ENCODE measurements around the gene DNAH7. TPM values are rescaled to one million over a fixed set of nuclear protein-coding genes. Genes with fewer than 3 reads are reported as not detected.

The DNAH7 gene
- total and polyA plus RNA-seq, 12 donors: 0.36 to 3.6 (median 1.4) TPM

DNA sequence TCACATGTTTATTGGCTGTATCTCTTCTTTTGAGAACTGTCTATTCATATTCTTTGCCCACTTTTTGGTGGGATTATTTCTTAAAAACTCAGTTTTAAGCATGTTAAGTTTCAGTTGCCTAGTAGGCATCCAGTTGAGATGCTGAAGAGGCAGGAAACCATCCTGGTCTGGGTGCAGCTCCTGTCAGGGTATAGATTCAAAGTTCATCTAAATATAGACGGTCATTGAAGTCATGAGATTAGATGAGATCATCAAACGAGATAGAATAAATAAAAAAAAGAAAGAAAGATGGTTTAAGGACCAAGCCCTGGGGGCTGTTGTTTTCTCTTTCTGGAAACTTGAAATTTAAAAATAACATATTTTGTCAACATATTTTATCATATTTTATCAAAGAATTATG is 9.2 kb upstream of the DNAH7 start:
- H3K4me1 ChIP-seq (replicated peaks in 1 of 2): peaks cover 14 to 34% of the 10 kb centered on the region in 2 donors
- no peak for DNase-seq
- TF ChIP-seq POLR2A (IDR thresholded peaks at IDR 0.05): no peak
- TF ChIP-seq, protein P1, sequence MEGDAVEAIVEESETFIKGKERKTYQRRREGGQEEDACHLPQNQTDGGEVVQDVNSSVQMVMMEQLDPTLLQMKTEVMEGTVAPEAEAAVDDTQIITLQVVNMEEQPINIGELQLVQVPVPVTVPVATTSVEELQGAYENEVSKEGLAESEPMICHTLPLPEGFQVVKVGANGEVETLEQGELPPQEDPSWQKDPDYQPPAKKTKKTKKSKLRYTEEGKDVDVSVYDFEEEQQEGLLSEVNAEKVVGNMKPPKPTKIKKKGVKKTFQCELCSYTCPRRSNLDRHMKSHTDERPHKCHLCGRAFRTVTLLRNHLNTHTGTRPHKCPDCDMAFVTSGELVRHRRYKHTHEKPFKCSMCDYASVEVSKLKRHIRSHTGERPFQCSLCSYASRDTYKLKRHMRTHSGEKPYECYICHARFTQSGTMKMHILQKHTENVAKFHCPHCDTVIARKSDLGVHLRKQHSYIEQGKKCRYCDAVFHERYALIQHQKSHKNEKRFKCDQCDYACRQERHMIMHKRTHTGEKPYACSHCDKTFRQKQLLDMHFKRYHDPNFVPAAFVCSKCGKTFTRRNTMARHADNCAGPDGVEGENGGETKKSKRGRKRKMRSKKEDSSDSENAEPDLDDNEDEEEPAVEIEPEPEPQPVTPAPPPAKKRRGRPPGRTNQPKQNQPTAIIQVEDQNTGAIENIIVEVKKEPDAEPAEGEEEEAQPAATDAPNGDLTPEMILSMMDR (IDR thresholded peaks at IDR 0.05): no peak
- intact Hi-C loops (cut with DNase I): loop anchor here in 1 of 2 donors (10.0 kb wide), 1 partner anchor 197 kb away; no protein-coding TSS in a partner anchor
- no peaks in the 10 kb centered on the region for H3K36me3 ChIP-seq (replicated peaks in 1 of 2)
- H3K27me3 ChIP-seq: no peaks in the 10 kb centered on the region
- H3K9me3 ChIP-seq (replicated peaks in 1 of 3): no peaks in the 10 kb centered on the region
- H3K4me3 ChIP-seq: no peak overlapping the region
- 26 to 32% (median 29%) methylated on average over 2 of the region's 2 CpGs for WGBS, 4 donors
- peak overlapping the region in 2 of 5 donors; percentile 4 to 22 for H3K27ac ChIP-seq

DNA sequence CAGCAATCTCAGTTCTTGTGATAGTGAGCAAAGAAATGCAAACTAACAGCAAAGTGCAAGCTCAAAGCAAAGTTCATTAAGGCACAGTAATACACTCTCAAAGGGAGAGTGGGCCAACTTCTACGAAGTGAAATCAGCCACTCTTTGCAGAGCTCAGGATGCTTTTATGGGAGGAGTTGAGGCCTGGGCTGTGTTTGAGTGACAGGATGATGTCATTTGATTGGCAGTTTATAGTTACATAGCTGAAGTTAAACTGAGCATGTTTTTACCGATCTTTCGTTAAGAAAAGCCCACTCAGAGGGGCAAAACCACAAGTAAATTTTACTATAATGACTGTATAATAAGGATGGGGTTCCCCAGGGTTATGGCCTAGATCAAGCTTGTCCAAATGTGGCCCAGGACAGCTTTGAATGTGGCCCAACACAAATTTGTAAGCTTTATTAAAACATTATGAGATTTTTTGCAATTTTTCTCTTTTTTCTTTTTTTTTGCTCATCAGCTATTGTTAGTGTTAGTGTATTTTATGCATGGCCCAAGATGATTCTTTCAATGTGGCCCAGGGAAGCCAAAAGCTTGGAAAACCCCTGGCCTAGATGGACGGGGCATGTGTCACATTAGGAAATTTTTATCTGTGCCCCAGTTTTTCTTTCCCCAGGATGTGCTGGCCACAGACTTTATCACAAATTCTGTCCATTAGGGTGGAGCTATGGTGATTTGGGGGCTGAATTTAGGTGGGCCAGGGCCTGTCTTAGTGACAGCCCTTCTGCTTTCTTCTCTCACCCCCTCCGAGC is 8.3 kb upstream of the DNAH7 start:
- TF ChIP-seq, protein P1 (IDR thresholded peaks at IDR 0.05): no peak
- no peak for TF ChIP-seq POLR2A (IDR thresholded peaks at IDR 0.05)
- Histone ChIP-seq H3K36me3 (replicated peaks in 1 of 2) (no peaks in the 10 kb centered on the region), H3K4me1 (replicated peaks in 1 of 2) (peaks cover 14 to 34% of the 10 kb centered on the region in 2 donors), H3K27ac (peak overlapping the region in 2 of 5 donors; percentile 4 to 22), H3K9me3 (replicated peaks in 1 of 3) (no peaks in the 10 kb centered on the region), H3K27me3 (no peaks in the 10 kb centered on the region), H3K4me3 (no peak overlapping the region)
- 68 to 71% (median 70%) methylated on average over 5 of the region's 5 CpGs for WGBS, 4 donors
- intact Hi-C loops (cut with DNase I): loop anchor here in 1 of 2 donors (10.0 kb wide), 1 partner anchor 198 kb away; no protein-coding TSS in a partner anchor
- no peak for DNase-seq

DNA sequence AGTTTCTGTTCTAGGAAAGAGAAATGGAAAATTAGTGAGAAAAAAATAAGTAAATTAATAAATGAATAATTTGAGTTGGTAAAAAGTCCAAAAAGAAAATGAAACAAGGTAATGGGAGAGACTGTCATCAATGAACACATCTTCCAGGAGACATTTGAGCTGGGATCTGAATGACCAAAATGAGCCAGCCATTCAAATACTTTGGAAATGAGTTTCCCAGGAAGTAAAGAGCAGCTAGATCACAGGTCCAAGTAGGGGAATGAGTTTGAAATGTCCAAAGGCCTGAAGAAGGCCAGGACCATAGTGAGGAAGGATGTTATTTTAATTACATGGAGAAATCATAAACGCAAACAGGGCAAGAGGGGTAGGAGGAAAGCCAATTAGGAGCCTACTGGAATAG is 6.6 kb upstream of the DNAH7 start:
- Histone ChIP-seq H3K9me3 (replicated peaks in 1 of 3) (no peaks in the 10 kb centered on the region), H3K4me3 (no peak overlapping the region), H3K4me1 (replicated peaks in 1 of 2) (peaks cover 14 to 27% of the 10 kb centered on the region in 2 donors), H3K27me3 (no peaks in the 10 kb centered on the region), H3K27ac (no peak overlapping the region), H3K36me3 (replicated peaks in 1 of 2) (no peaks in the 10 kb centered on the region)
- no peak for DNase-seq
- intact Hi-C loops (cut with DNase I): loop anchor here in 1 of 2 donors (10.0 kb wide), 1 partner anchor 200 kb away; no protein-coding TSS in a partner anchor
- TF ChIP-seq, protein P1 (IDR thresholded peaks at IDR 0.05): no peak
- no peak for TF ChIP-seq POLR2A (IDR thresholded peaks at IDR 0.05)
- 0% methylated on average over 1 of the region's 1 CpG for WGBS, 4 donors

DNA sequence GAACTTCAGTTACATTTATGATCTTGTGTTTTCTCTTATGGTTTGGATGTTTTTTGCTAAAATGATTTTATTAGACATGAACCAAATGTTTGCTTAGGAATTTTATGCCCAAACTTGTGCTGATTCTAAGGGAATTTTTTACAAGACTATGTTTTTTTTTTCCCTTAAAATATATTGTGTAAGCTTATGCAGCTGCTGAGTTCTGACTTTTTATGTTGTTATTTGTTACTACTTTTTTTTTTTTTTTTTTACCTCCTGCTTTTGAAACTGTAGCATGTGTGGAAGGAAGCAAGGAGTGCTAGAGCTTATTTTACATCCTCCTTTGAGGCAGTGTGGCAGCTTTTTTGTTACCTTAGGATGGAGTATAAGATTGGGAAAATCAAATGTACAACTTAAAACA is 6.0 kb upstream of the DNAH7 start:
- Histone ChIP-seq H3K4me1 (replicated peaks in 1 of 2) (peaks cover 14 to 21% of the 10 kb centered on the region in 2 donors), H3K4me3 (no peak overlapping the region), H3K9me3 (replicated peaks in 1 of 3) (no peaks in the 10 kb centered on the region), H3K27ac (no peak overlapping the region), H3K27me3 (no peaks in the 10 kb centered on the region), H3K36me3 (replicated peaks in 1 of 2) (no peaks in the 10 kb centered on the region)
- no peak for DNase-seq
- TF ChIP-seq POLR2A (IDR thresholded peaks at IDR 0.05): no peak
- TF ChIP-seq, protein P1 (IDR thresholded peaks at IDR 0.05): no peak
- intact Hi-C loops (cut with DNase I): loop anchor here in 1 of 2 donors (10.0 kb wide), 1 partner anchor 200 kb away; no protein-coding TSS in a partner anchor

Data from adrenal gland (tissue), 12 donors.